ENCODE data around the gene GUK1. TPM values are rescaled to one million over a fixed set of nuclear protein-coding genes. Genes with fewer than 3 reads are reported as not detected.

Gene GUK1
- total and polyA plus RNA-seq, 4 donors, result 158 to 476 (median 307) TPM

DNA sequence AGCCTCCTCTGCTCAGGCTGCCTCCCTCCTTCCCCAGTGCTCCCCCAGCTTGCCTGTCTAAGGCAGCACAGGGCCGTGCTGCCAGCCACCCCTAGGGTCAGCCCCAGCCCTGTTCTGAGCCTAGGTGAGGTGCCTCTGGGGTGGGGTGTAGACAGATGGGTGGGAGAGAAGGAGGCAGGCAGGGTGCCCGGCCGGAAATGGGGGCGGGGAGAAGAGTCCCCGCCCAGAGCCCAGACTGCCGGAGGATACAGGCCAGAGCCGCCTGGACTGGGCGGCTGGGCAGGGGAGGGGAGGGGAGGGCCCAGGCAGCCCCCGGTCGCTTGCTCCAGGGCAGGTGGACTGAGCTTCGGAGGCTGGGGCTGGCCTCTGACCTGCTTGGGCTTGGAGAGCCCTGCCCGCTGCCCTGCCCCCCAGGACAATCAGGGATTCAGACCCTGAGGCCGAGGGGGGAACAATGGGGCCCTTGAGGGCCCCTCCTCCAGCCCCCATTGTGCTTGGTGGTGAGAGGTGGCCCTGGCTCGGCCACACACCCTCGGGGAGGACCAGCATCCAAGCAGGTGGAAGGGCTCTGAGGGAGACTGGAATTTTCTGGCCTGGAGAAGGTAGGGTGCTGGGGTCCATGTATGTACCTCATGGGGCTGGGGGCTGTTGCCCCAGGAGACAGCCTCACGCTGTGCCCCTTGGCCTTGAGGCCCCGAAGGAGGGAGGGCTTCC, 9.5 kb downstream of the GUK1 start, which contains the start of gene GJC2:
Gene GJC2 (plus strand): TSS at position 525 of the 714 bp plus-strand sequence. CDS start 7,829 bp downstream, outside the sequence.
- Histone ChIP-seq H3K27me3 (ENCODE audit: control insufficient read depth in 3 of 3, insufficient read depth in 3 of 3, low read length in 2 of 3) (no peaks in the 10 kb centered on the region), H3K4me3 (no peak within 1 kb of the TSS), H3K9me3 (ENCODE audit: control insufficient read depth in 4 of 4, insufficient read depth in 3 of 4, low read length in 3 of 4) (no peaks in the 10 kb centered on the region), H3K36me3 (ENCODE audit: control insufficient read depth in 4 of 4, insufficient read depth in 4 of 4, low read length in 4 of 4) (peaks cover 0 to 50% (median 1%) of the 10 kb centered on the region in 4 donors), H3K4me1 (ENCODE audit: control insufficient read depth in 5 of 5, insufficient read depth in 5 of 5, low read length in 5 of 5) (peaks cover 8 to 41% (median 30%) of the 10 kb centered on the region in 5 donors), H3K9ac (ENCODE audit: insufficient read depth in 1 of 2, low read length in 2 of 2) (peak within 1 kb of the TSS in 1 of 2 donors; percentile 23), H3K27ac (ENCODE audit: low read depth in 1 of 2, low read length in 1 of 2) (peak within 1 kb of the TSS; percentile 58 to 84)
- WGBS, 2 donors, result 48 to 70% methylated on average over 17 of the region's 17 CpGs
- DNase-seq (peak; percentile 61 to 83 (median 68)), ATAC-seq (ENCODE audit: insufficient read depth, low FRiP score) (no peak)
- TF ChIP-seq, protein P1, sequence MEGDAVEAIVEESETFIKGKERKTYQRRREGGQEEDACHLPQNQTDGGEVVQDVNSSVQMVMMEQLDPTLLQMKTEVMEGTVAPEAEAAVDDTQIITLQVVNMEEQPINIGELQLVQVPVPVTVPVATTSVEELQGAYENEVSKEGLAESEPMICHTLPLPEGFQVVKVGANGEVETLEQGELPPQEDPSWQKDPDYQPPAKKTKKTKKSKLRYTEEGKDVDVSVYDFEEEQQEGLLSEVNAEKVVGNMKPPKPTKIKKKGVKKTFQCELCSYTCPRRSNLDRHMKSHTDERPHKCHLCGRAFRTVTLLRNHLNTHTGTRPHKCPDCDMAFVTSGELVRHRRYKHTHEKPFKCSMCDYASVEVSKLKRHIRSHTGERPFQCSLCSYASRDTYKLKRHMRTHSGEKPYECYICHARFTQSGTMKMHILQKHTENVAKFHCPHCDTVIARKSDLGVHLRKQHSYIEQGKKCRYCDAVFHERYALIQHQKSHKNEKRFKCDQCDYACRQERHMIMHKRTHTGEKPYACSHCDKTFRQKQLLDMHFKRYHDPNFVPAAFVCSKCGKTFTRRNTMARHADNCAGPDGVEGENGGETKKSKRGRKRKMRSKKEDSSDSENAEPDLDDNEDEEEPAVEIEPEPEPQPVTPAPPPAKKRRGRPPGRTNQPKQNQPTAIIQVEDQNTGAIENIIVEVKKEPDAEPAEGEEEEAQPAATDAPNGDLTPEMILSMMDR (IDR thresholded peaks at IDR 0.05; ENCODE audit: control extremely low read depth, extremely low read depth), result no peak

DNA sequence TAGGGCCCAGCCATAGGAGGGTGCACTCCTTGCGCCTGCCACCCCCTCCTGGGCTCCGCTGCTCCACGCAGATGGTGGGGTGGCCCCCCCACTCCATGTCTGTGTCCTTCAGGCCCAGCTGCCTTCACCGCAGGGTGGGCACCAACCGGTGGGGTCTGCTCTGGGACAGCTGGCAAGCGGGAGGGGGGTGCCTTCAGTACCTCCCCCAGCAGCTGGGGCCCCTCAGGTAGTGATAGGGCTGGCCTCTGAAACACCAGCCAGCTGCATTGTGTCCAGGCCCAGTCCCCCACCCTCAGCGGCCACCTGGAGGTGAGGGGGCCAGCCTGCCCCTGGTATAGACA, 10.0 kb downstream of the GUK1 start:
- ATAC-seq (ENCODE audit: insufficient read depth, low FRiP score) (no peak), DNase-seq (no peak)
- H3K4me3 ChIP-seq, result no peak overlapping the region
- H3K27ac ChIP-seq (ENCODE audit: low read depth in 1 of 2, low read length in 1 of 2), result peak overlapping the region in 1 of 2 donors; percentile 71
- TF ChIP-seq, protein P1 (IDR thresholded peaks at IDR 0.05; ENCODE audit: control extremely low read depth, extremely low read depth), result no peak
- peaks cover 0 to 46% (median 1%) of the 10 kb centered on the region in 4 donors for H3K36me3 ChIP-seq (ENCODE audit: control insufficient read depth in 4 of 4, insufficient read depth in 4 of 4, low read length in 4 of 4)
- no peaks in the 10 kb centered on the region for H3K9me3 ChIP-seq (ENCODE audit: control insufficient read depth in 4 of 4, insufficient read depth in 3 of 4, low read length in 3 of 4)
- no peak overlapping the region for H3K9ac ChIP-seq (ENCODE audit: insufficient read depth in 1 of 2, low read length in 2 of 2)
- WGBS, 2 donors, result 59% methylated on average over 4 to 7 of the region's 7 CpGs
- peaks cover 8 to 41% (median 30%) of the 10 kb centered on the region in 5 donors for H3K4me1 ChIP-seq (ENCODE audit: control insufficient read depth in 5 of 5, insufficient read depth in 5 of 5, low read length in 5 of 5)
- H3K27me3 ChIP-seq (ENCODE audit: control insufficient read depth in 3 of 3, insufficient read depth in 3 of 3, low read length in 2 of 3), result no peaks in the 10 kb centered on the region

DNA sequence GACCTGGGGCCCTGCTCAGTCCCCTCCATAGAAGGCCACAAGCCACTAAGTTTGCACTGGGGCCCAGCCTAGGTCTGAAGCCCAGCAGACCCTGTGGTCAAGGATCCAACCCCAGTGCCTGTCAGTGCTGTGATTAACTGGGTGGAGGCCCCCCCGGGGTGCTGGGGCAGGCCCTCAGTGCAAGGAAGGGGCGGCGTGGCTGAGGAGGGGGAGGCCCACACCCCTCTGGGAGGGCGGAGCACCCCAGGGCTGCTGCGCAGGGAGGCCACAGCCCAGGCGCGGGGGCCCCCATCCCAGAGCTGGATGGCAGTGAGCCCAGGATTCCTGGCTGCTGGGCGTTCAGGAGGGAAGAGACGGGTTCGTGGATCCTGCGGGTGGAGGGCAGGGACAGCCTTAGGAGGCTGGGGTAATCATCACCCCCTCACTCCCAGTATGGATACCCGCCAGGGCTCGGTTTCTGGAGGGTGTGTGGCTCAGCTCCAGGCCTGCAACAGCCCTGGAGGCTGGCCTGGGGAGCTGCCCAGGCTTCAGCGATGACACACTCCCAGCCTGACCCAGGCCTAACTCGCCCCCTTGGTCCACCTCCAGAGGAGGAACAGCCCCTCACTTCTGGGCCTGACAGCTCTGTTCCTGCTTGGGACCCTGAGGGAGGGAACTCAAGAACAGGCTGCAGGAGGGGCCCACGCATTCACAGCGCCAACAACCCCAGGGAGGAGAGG, 10.5 kb downstream of the GUK1 start:
- Histone ChIP-seq H3K9ac (ENCODE audit: insufficient read depth in 1 of 2, low read length in 2 of 2) (peak overlapping the region; percentile 3 to 34), H3K27ac (ENCODE audit: low read depth in 1 of 2, low read length in 1 of 2) (peak overlapping the region in 1 of 2 donors; percentile 71), H3K27me3 (ENCODE audit: control insufficient read depth in 3 of 3, insufficient read depth in 3 of 3, low read length in 2 of 3) (no peaks in the 10 kb centered on the region), H3K4me1 (ENCODE audit: control insufficient read depth in 5 of 5, insufficient read depth in 5 of 5, low read length in 5 of 5) (peaks cover 8 to 41% (median 30%) of the 10 kb centered on the region in 5 donors), H3K36me3 (ENCODE audit: control insufficient read depth in 4 of 4, insufficient read depth in 4 of 4, low read length in 4 of 4) (peaks cover 0 to 40% (median 1%) of the 10 kb centered on the region in 4 donors), H3K4me3 (no peak overlapping the region), H3K9me3 (ENCODE audit: control insufficient read depth in 4 of 4, insufficient read depth in 3 of 4, low read length in 3 of 4) (no peaks in the 10 kb centered on the region)
- TF ChIP-seq, protein P1 (IDR thresholded peaks at IDR 0.05; ENCODE audit: control extremely low read depth, extremely low read depth), result no peak
- ATAC-seq (ENCODE audit: insufficient read depth, low FRiP score) (no peak), DNase-seq (peak; percentile 92 to 96 (median 94))
- 43 to 68% methylated on average over 17 of the region's 17 CpGs for WGBS, 2 donors
